ENCODE data around the gene SMARCA4.

DNA sequence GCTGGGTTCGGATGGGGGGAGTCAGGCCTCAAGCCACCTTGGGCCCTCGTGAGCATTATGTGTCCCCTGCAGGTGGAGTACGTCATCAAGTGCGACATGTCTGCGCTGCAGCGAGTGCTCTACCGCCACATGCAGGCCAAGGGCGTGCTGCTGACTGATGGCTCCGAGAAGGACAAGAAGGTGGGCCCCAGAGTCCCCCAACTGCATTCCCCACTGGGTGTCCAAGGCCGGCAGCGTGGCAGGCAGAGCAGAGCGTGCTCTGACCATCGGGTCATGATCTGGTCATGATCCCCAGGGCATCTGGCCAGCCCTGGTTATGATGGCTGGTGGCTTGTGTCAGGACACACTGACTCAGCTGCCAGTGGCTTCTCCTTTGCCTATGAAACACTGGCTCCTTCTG, 63.4 kb downstream of the SMARCA4 start:
- TF ChIP-seq GATA2 (IDR thresholded peaks at IDR 0.05; ENCODE audit: low read depth, low read length) (no peak), GATA3 (IDR thresholded peaks at IDR 0.05; ENCODE audit: low read depth, low read length) (no peak)

All from SH-SY5Y (cell line).